Activated T-cell treated with anti-CD3 and anti-CD28 coated beads for 24 hours (primary cell): ENCODE data around the gene MMP11.

Experiments
- DNase-seq: peaks from one replicate; pipeline ENCODE4 v3.0.0-alpha.2; 2020; ENCODE audit warnings: low read depth

MMP11 gene

GRCh38 chr22:23760056-23760455 is 12.6 kb upstream of the MMP11 start:
- no peak for DNase-seq

GRCh38 chr22:23762842-23763578 is 9.6 kb upstream of the MMP11 start, which contains the start of gene C22orf15:
Gene C22orf15 (plus strand): TSS chr22:23762990. CDS start chr22:23763307, 317 bp downstream.
- no peak for DNase-seq

GRCh38 chr22:23763579-23763945 is 9.1 kb upstream of the MMP11 start:
- DNase-seq, result peak; percentile 57

- no peak for DNase-seq
Observed at GRCh38 chr22:23763954-23764353, 8.7 kb upstream of the MMP11 start.

- no peak for DNase-seq
Observed at GRCh38 chr22:23764899-23765881, 7.5 kb upstream of the MMP11 start.

GRCh38 chr22:23767303-23767672 is 5.4 kb upstream of the MMP11 start:
- DNase-seq, result no peak

GRCh38 chr22:23767673-23768548 is 4.7 kb upstream of the MMP11 start, which contains the start of gene CHCHD10:
Gene CHCHD10 (minus strand): TSS chr22:23767972. CDS start chr22:23767874, 98 bp downstream.
- DNase-seq, result peak; percentile 74

- no peak for DNase-seq
Observed at GRCh38 chr22:23769321-23769965, 3.2 kb upstream of the MMP11 start.

- no peak for DNase-seq
Observed at GRCh38 chr22:23772315-23772648, 367 bp upstream of the MMP11 start.

GRCh38 chr22:23773483-23774113 is 949 bp downstream of the MMP11 start:
- no peak for DNase-seq

- DNase-seq, result no peak
Observed at GRCh38 chr22:23774114-23774921, 1.7 kb downstream of the MMP11 start.

GRCh38 chr22:23774922-23775436 is 2.3 kb downstream of the MMP11 start:
- DNase-seq, result no peak

- no peak for DNase-seq
Observed at GRCh38 chr22:23775779-23776375, 3.2 kb downstream of the MMP11 start.

- no peak for DNase-seq
Observed at GRCh38 chr22:23777776-23778576, 5.3 kb downstream of the MMP11 start.

- no peak for DNase-seq
Observed at GRCh38 chr22:23778577-23778900, 5.9 kb downstream of the MMP11 start.

GRCh38 chr22:23779083-23779482 is 6.4 kb downstream of the MMP11 start:
- no peak for DNase-seq

- DNase-seq, result no peak
Observed at GRCh38 chr22:23779731-23780130, 7.1 kb downstream of the MMP11 start.

GRCh38 chr22:23780146-23780748 is 7.6 kb downstream of the MMP11 start:
- no peak for DNase-seq
